ENCODE results near the gene UBASH3B.
"Not testable (repeated sequence)": the region's sequence is repeated elsewhere in the genome, so short reads cannot be mapped to it uniquely, and the experiment has no call there.

The UBASH3B gene, protein sequence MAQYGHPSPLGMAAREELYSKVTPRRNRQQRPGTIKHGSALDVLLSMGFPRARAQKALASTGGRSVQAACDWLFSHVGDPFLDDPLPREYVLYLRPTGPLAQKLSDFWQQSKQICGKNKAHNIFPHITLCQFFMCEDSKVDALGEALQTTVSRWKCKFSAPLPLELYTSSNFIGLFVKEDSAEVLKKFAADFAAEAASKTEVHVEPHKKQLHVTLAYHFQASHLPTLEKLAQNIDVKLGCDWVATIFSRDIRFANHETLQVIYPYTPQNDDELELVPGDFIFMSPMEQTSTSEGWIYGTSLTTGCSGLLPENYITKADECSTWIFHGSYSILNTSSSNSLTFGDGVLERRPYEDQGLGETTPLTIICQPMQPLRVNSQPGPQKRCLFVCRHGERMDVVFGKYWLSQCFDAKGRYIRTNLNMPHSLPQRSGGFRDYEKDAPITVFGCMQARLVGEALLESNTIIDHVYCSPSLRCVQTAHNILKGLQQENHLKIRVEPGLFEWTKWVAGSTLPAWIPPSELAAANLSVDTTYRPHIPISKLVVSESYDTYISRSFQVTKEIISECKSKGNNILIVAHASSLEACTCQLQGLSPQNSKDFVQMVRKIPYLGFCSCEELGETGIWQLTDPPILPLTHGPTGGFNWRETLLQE

DNA sequence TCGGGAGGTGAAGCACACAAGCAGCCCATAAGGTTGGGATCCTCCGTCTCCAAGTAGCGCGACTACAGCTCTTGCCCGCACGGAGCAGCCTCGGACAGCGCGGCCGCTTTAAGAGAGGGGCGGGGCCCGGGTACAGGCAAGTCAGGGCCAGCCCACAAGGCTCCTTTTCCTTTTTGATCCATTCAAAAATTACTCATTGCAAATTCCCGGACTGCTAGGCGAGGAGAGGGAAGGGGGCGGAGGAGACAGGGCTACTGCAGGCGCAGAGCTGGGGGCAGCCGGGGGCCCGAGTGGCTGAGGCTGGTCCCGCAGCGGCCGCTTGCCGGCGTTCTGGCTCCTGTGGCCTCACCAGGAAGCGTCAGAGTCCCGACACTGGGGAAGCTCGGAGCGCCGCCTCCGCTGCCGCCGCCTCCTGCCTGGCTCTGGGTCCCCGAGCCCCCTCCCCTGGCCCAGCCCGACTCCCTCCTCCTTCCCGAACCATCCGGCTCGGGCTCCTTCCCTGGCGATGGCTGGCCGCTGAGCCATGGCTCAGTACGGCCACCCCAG lies at the start of gene UBASH3B:
TSS of gene UBASH3B (plus strand) at position 196 of the 546 bp plus-strand sequence. CDS start at position 524, 328 bp downstream.
- DNase-seq = peak; percentile 93

DNA sequence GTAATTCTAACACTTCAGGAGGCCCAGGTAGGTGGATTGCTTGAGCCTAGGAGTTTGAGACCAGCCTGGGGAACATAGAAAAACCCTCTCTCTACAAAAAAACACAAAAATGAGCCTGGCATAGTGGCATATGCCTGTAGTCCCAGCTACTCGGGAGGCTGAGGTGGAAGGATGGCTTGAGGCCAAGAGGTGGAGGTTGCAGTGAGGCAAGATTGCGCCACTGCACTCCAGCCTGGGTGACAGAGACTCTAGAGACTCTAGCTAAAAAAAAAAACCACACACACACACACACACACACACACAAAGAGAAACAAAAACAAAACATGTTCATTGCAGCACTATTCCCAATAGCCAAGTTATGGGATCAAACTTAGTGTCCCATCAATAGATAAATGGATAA lies 48.4 kb upstream of the UBASH3B start:
- not testable (repeated sequence) for DNase-seq

DNA sequence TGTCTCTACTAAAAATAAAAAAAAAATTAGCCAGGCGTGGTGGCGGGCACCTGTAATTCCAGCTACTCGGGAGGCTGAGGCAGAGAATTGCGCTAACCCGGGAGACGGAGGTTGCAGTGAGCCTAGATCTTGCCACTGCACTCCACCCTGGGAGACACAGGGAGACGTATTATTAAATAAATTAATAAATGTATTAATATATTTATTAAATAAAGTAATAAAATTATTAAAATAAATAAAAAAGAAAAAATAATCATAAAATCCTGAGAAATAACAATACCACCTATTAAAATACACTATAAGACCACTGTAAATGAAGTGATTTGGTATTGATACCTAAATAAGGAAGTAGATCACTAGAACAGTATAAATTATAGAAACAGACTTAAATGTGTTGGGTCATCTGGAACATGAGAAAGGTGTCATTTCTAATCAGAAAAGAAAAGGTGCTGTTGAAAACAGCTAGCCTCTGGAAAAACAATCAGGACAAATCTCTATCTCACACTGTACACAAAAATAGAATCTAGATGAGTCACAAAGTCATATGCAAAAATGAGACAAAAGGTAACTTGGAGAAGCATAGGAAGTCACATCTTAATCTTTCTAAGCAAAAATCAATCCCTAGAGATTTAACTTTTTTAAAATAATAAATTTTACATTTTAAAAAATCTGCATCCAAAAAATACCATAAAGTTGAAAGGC lies 43.2 kb upstream of the UBASH3B start:
- DNase-seq = no peak

DNA sequence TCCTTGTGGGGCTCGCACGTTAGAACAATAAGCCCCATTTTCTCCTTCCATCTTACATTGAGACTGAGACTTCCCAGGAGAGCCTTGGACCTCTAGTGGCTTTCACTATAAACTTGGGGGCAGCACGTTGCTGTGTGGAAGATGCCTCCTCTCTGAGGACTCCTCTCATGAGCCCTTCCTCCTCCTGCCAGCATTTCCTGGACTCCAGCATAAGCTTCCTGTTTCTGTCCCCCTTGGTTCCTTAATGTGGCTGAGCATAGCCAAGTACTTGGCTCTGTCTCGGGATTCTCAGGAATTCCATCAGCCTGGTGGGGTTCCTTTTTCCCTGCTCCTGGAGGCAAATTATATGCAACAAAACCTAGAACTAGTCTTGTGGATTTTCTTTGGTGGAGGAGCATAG lies 38.8 kb upstream of the UBASH3B start:
- DNase-seq = no peak

DNA sequence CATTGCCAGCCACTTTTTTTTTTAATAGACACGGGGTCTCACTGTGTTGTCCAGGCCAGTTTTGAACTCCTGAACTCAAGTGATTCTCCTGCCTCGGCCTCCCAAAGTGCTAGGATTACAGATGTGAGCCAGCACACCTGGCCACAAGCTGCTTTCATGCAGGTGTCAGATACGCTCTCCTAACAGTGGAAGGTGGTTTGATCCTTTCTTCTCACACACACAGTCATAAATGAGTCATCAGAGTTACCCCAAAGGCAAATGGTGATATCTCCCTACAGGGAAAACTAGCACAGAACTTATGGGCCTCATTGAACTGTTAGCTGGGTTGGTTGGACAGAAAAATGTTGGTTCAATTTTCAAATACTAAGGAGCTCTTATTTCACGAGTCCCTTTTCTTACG lies 38.2 kb upstream of the UBASH3B start:
- no peak for DNase-seq

DNA sequence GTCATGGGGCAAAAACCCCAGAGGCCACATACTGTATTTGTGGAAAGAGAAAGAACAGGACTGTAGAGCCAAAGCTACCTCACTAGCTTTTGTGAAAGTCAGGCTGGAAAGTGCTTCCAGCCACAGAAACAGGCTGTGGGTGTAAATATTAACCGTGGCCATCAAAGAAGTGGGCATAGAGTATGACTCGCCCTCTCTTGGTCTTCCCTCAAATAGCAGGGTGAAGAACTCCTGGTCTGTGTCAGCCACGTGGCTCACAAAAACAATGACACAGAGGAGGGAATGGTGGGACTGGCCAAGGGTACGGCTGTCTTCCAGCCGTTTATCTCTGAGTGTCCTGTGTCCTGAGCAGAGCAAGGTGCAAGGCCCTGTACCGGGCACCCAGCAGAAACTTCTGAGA lies 37.6 kb upstream of the UBASH3B start:
- no peak for DNase-seq

DNA sequence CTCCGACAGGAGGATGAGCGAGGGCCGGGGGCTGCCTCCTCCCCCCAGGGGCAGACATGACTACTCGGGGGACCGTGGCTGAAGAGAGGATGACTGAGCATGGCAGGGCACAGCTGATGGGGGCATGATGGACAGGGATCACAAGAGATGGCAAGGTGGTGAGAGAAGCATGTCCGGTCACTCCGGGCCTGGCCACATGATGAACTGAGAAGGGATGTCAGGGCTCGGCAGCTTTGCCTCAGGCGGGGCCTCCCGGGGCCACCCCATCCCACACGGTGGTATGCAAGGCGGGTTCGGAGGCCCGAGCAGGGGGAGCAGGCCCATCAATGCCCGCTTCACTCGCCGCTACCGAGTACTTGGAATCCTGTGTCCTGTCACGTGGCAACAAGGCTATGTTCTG lies 36.6 kb upstream of the UBASH3B start:
- DNase-seq = no peak

DNA sequence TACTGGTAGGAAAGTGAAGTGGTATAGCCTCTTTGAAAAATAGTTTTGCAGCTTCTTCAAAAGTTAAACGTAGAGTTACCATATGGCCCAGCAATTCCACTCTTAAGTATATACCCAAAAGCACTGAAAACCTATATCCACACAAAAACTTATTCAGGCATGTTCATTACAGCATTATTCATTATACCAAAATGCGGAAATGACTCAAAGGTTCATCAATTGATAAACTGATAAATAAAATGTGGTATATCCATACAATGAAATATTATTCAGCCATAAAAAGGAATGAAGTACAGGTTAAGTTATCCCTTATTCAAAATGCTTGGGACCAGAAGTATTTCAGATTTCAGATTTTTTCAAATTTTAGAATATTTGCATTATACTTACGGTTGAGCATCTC lies 35.8 kb upstream of the UBASH3B start:
- DNase-seq = no peak

DNA sequence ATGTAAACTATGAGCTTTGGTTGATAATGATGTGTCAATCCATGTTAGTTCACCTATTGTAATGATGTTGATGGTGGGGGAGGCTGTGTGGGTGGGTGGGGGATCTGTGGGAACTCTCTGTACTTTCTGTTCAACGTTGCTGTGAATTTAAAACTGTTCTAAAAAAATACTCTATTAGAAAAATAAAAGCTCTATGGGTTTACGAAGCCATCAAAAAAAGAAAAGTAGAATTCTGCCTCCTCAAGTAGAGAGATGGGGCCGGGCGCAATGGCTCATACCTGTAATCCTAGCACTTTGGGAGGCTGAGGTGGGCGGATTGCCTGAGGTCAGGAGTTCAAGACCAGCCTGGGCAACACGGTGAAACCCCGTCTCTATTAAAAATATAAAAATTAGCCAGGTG lies 30.0 kb upstream of the UBASH3B start:
- DNase-seq = not testable (repeated sequence)

DNA sequence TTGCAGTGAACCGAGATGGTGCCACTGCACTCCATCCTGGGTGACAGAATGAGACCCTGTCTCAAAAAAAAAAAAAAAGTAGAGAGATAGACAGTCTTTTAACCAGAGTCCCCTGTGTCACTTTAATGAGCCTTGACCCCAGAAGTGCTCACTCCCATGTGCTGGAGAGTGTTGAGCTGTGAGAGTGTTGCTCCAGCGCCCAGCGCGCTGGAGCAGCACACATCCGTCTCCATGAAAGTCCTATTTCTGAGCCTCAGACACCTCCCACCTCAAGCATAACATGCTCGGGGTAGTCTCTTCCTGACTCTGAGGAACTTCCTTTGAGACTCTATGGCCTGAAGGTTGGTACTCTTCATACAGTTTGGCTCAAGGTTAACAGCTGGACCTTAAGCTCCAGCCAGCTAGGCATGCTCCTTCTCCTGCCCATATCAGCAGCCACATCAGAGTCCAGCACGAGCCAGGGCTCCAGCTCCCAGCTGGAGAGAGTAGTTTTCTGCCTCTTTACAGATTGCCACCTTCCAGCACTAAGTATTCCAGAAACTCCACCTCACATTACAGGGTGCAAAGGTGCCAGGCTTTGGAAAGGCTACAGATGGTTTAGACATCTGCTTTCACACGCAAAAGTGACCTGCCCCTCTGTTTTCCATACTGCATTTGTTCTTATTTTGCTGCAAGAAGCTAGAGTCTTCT lies 29.4 kb upstream of the UBASH3B start:
- DNase-seq = no peak

DNA sequence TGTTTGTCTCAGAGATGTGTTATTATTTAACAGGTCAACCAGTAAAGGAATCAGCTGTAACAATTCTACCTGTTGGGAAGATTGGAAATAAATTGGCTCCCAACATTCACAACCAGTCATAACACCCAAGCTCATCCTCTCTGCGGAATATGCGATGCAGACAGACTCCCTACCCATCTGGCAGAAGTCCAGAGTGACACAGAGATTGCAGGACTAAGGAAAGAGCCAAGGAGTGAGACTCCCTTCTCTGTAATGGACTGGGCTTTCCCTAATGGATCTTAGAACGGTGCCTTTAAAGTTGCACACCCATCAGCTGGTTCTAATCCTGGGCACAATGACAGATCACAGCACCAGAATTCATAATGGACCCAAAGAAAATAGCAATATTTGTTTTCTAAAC lies 27.8 kb upstream of the UBASH3B start:
- DNase-seq = no peak

DNA sequence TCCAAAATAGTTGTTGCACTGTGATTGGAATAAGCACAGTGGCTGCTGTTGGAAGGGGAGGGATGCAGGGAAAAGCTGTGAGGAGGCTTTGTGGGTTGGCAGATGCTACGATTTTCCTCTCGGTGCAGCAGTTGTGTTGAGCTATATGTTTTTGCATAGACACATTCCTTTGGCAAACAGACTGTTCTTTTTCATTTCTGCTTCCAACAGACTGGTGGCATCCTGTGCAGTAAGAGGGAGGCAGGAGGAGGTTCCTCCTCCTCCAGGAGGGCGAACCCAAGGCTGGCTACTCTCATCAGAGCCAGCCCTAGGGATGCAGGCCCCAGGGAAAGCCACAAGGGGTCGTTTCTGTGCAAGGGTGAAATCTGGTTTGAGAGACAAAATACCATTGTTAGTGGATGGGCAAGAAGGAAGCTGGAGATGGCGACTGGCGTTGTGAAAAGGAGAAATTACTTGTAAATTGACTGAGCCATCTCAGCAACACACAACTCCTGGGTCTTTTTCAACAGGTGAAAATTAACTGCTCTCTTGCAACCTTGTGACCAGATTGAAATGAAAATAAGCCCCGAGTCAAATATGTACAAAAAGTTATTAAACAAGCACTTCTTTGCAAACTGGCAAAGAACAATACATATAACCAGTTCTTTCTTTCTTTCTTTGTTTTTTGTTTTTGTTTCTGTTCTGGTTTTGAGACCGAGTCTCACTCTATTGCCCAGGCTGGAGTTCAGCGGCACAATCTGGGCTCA lies 26.5 kb upstream of the UBASH3B start:
- DNase-seq = peak; percentile 83

DNA sequence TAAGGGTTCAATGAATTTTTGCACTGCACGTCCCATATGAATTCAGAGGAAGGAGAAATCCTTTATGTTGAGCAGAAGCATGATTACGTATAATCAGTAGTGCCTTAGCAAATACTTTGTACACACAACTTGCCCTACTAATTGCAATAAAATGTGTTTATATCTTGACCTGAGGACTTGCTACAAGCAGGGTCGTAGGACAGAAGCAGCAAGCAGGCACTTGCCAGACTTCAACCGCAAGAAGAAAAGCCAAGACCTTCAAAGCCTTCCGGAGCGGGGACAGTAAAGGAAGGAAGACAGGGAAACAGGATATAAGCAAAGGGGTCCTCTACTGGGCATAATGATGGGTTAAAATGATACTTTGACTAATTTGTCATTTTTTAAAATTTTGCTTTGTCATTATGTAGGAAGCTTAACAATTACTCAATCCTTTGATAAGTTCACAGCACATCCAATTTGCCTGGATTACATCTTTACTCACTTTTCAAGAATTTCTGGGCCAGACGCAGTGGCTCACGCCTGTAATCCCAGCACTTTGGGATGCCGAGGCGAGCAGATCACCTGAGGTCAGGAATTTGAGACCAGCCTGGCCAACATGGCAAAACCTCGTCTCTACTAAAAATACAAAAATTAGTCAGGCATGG lies 23.2 kb upstream of the UBASH3B start:
- DNase-seq = peak; percentile 26

DNA sequence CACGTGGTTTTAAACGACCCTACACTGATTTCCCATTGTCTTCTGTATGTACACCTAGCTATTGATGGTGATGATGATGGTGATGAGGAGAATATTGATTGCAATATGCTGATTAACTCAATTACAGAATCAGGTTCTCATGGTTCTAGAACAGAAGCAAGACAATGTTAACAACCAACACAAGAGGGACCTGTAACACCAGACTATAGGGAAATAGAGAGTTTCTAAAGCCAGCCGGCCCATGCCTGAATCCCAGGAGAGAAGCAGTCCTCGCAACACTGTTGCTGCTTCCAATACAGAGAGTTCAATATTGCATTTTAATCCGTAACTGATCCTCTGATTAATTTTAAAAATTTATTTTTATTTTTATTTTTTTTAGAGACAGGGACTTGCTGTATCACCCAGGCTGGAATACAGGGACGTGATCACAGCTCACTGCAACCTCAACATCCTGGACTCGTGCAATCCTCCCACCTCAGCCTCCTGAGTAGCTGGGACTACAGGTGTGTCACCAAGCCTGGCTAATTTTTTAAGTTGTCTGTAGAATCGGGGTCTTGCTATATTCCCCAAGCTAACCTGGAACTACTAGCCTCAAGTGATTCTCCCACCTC lies 22.2 kb upstream of the UBASH3B start:
- DNase-seq = peak; percentile 71

DNA sequence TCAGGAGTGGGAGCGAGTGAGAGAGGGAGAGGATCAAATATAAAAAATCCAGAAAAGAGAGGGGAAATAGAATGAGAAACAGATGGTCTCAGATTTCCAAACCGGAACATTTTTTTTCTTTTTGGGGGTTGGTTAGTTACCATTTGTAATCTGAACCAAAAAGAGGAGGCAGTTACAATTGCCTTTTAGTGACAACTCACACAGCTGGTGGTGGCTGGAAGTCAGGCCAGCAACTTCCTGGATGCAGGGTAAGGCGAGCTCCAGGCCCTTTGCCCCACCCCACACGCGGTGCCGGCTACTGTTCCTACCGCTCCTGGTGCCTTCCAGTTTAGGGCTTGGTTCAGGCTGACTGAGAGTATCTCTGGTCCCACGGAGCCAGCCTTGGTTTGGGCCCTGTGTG lies 21.0 kb upstream of the UBASH3B start:
- peak; percentile 84 for DNase-seq

DNA sequence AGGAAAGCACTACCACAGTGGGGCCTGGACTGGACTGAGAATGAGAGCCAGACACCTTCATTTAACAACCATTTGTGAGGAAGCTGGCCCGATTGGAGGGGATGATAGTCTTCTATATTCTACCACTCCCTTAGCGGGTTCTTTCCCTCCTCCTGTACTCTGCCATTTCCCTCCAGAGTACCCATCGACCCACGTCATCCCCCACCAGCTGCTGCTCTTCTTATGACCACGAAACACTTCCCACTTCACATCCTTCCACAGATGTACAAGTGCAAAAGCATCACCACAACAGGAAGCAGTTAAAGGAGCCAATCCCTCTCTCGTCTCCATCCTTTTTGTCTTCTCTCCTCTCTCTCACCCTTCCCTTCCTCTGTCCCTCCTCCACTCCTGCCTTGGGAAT lies 18.0 kb upstream of the UBASH3B start:
- no peak for DNase-seq

DNA sequence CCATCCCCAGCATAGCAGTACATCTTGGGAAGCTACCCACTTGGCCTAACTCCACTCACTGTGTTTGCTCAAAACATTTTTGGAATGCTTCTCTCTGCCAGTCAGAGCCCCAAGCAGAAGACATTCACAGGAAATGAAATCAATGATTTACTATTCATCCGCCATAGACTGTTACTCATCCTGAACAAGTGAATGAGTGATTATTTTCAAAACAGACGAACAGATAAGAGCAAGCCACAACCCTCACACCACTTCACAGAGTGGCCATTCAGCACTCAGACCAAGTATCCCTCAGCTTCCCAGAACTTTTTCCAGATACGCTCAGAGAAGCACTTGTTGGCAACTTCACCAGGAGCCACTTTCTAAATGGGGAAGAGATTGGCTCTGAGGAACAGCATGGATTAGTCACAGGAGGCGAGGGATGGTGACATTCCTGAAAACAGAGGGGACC lies 13.0 kb upstream of the UBASH3B start:
- peak; percentile 87 for DNase-seq

DNA sequence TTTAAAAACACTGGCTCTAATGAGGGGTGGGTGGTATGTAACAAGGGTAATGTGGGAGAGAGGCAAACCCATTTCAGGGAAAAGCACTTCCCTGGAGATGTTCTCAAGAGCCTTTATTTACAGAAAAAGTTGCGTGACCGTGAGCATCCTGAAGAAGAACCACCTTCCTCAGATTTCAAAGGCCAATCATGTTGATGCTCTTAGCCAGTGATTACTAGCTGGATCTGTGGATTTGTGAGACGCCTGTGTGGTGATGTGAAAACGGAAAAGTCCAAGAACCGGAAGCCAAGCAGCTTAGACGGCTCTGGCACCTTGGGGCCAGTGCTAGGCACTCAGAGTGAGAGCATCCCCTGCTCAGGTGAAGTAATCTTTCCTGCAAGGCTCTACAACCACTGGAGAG lies 12.6 kb upstream of the UBASH3B start:
- DNase-seq = no peak

DNA sequence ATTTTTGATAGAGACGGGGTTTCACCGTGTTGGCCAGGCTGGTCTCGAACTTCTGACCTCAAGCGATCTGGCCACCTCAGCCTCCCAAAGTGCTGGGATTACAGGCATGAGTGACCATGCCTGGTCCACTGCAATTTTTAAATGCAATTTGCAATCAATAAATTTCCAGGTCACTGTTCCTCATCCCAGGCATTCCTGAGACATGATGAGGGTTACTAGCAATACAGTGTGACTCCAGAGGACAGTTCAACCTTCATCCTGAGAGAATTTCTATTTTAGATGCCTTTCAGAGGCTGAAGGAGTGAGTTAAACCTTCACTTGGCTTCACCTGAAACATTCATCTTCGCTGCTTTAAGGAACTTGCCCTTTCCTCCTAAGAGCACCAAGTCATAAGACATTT lies 9.7 kb upstream of the UBASH3B start:
- no peak for DNase-seq

DNA sequence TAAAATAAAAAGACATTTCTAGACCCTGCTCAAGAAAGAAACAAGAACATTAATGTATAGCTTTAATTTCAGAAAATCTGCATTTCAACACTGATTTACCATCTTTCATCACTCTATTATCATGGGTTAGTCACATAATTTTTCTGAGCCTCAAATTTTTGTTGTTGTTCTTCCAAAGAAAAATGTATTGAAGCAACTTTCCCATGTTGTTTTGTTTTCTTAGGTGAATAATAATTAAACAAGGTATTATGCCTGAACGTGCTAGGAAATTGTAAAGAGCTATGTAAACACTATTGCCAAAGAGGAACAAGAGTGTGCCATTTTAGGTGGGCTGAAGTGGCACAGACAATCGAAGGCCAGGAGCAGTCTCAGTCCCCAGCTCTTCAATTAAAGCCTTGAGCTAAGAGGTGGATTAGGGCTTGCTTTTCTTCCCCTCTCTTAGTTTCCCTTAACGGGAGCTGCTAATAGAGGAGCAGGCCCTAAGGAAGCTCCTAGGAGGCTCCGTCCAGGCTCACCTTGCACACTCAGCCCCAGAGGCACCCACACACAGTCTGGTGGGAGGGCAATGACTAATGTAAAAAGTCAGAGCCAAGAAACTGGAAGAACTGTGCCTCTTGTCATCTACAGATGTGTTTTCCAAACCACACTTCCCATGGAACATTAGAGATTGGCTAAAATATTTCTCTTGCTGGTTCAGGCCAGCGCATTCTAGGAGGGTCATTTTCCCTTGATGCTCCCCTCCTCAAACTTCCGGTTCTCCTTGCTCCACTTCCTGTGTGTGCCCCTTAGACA lies 8.8 kb upstream of the UBASH3B start:
- DNase-seq = peak; percentile 70

All from fibroblast of skin of right quadriceps (primary cell).